IMR-90 (cell line): Measurements from ENCODE around the gene NPNT. TPM values are rescaled to one million over a fixed set of nuclear protein-coding genes. Genes with fewer than 3 reads are reported as not detected.

Source experiments
- ATAC-seq: fragments of 200-7000 bp; cut with Tn5 transposase; 2 replicates; pipeline ENCODE4 v1.9.1; 2020; ENCODE audit warnings: low read depth, mild to moderate bottlenecking, moderate library complexity
- BruUV-seq: library from RNA; stranded (reverse); fragments of 400-500 nt; replicated peaks from 2 replicates; lab custom pipeline; 2021; lab: Mats Ljungman, UMichigan
- CTCF ChIA-PET: fragments of 300-600 bp; formaldehyde crosslinking; extraction: SDS; loops from one replicate; lab custom pipeline; 2021; ENCODE audit warnings: antibody characterized with exemption; lab: Yijun Ruan, JAX
- POLR2A ChIA-PET: fragments of 300-600 bp; sonication (Branson Sonifier 250); formaldehyde crosslinking; loops from one replicate; lab custom pipeline; 2022; ENCODE audit warnings: antibody characterized with exemption; ENCODE audit not compliant: unreplicated experiment; lab: Charles Lee
- DNase-seq: peaks from one replicate; pipeline ENCODE4 v3.0.0; 2013
- H2AFZ ChIP-seq: replicated peaks from 2 replicates; pipeline ENCODE3; 2013; ENCODE audit warnings: low read length, mild to moderate bottlenecking; ENCODE audit not compliant: poor library complexity
- H2AK5ac ChIP-seq: 2 replicates; pipeline ENCODE4 v1.6.1; 2013; ENCODE audit warnings: low read depth, low read length, inconsistent platforms
- H2AK9ac ChIP-seq: replicated peaks from 2 replicates; pipeline ENCODE3; 2013; ENCODE audit warnings: mild to moderate bottlenecking, low read depth, low read length, moderate library complexity; ENCODE audit not compliant: poor library complexity
- H2BK120ac ChIP-seq: 2 replicates; pipeline ENCODE4 v1.6.1; 2013; ENCODE audit warnings: low read depth, low read length, inconsistent platforms
- H2BK15ac ChIP-seq: 3 replicates; pipeline ENCODE4 v1.6.1; 2013; ENCODE audit warnings: low read depth, low read length, inconsistent platforms
- H2BK20ac ChIP-seq: 2 replicates; pipeline ENCODE4 v1.6.1; 2013; ENCODE audit warnings: low read depth, mild to moderate bottlenecking, inconsistent platforms, low read length, moderate library complexity
- H2BK5ac ChIP-seq: 2 replicates; pipeline ENCODE4 v1.6.1; 2013; ENCODE audit warnings: mild to moderate bottlenecking, low read depth, low read length, inconsistent platforms; ENCODE audit not compliant: poor library complexity, severe bottlenecking
- H3K14ac ChIP-seq: replicated peaks from 2 replicates; pipeline ENCODE4 v1.6.1; 2013; ENCODE audit warnings: low read depth, low read length, inconsistent platforms
- H3K18ac ChIP-seq: 2 replicates; pipeline ENCODE4 v1.6.1; 2013; ENCODE audit warnings: low read depth, low read length, control low read depth
- H3K23ac ChIP-seq: 2 replicates; pipeline ENCODE4 v1.6.1; 2013; ENCODE audit warnings: low read depth, low read length, inconsistent platforms
- H3K27ac ChIP-seq: 2 replicates; pipeline ENCODE4 v1.5.1; 2013; ENCODE audit warnings: mild to moderate bottlenecking, control low read depth, low read length; ENCODE audit not compliant: insufficient read depth
- H3K27me3 ChIP-seq: 2 replicates; pipeline ENCODE4 v1.6.1; 2013; ENCODE audit warnings: low read length; ENCODE audit not compliant: control insufficient read depth, insufficient read depth
- H3K36me3 ChIP-seq: 2 replicates; pipeline ENCODE4 v1.6.1; 2013; ENCODE audit warnings: low read length, mixed read lengths; ENCODE audit not compliant: control insufficient read depth, insufficient read depth
- H3K4ac ChIP-seq: 2 replicates; pipeline ENCODE4 v1.6.1; 2013; ENCODE audit warnings: low read depth, low read length, inconsistent platforms
- H3K4me1 ChIP-seq: 2 replicates; pipeline ENCODE4 v1.6.1; 2013; ENCODE audit warnings: low read length, mixed read lengths; ENCODE audit not compliant: control insufficient read depth, insufficient read depth
- H3K4me2 ChIP-seq: 2 replicates; pipeline ENCODE4 v1.6.1; 2013; ENCODE audit warnings: low read depth, mild to moderate bottlenecking, control low read depth, low read length, moderate library complexity
- H3K4me3 ChIP-seq: 2 replicates; pipeline ENCODE4 v1.5.1; 2013; ENCODE audit warnings: low read depth, mild to moderate bottlenecking, control low read depth, low read length, moderate library complexity; ENCODE audit not compliant: insufficient read depth
- H3K56ac ChIP-seq: 2 replicates; pipeline ENCODE4 v1.6.1; 2013; ENCODE audit warnings: low read length, inconsistent platforms; ENCODE audit not compliant: insufficient read depth; ENCODE audit errors: extremely low read depth
- H3K79me1 ChIP-seq, 2 experiments: 2 replicates each; pipeline ENCODE4 v1.6.1; 2013; ENCODE audit warnings: low read length in 2 of 2, inconsistent platforms in 1 of 2, low read depth in 1 of 2
- H3K9ac ChIP-seq: 2 replicates; pipeline ENCODE4 v1.6.1; 2013; ENCODE audit warnings: low read depth, low read length, control low read depth
- H3K9me1 ChIP-seq: 2 replicates; pipeline ENCODE4 v1.6.1; 2013; ENCODE audit warnings: low read length, inconsistent platforms; ENCODE audit not compliant: insufficient read depth
- H3K9me3 ChIP-seq: 2 replicates; pipeline ENCODE4 v1.6.1; 2013; ENCODE audit warnings: low read length; ENCODE audit not compliant: control insufficient read depth, insufficient read depth
- H4K20me1 ChIP-seq: 2 replicates; pipeline ENCODE4 v1.6.1; 2013; ENCODE audit warnings: low read length, inconsistent platforms; ENCODE audit not compliant: insufficient read depth
- H4K5ac ChIP-seq: 2 replicates; pipeline ENCODE4 v1.6.1; 2013; ENCODE audit warnings: mild to moderate bottlenecking, low read depth, low read length, control low read depth
- H4K8ac ChIP-seq, 2 experiments: 2 replicates each; pipeline ENCODE4 v1.6.1; 2013; ENCODE audit warnings: low read depth in 2 of 2, low read length in 2 of 2, control low read depth in 1 of 2, inconsistent platforms in 1 of 2
- H4K91ac ChIP-seq: 2 replicates; pipeline ENCODE4 v1.6.1; 2013; ENCODE audit warnings: low read depth, low read length, inconsistent platforms; ENCODE audit not compliant: insufficient read depth
- BHLHE40 ChIP-seq: fragments of 150-350 bp; IDR thresholded peaks from 2 replicates; pipeline ENCODE4 v1.6.1; 2016; ENCODE audit warnings: mild to moderate bottlenecking, low read depth, low read length
- CEBPB ChIP-seq: IDR thresholded peaks from 2 replicates; pipeline ENCODE4 v1.6.1; 2012; ENCODE audit warnings: low read depth, low read length, improper control_type of control experiment
- CHD1 ChIP-seq: IDR thresholded peaks from 2 replicates; pipeline ENCODE4 v1.6.1; 2012; ENCODE audit warnings: low read depth, low read length, improper control_type of control experiment
- FOS ChIP-seq: fragments of 150-350 bp; IDR thresholded peaks from 2 replicates; pipeline ENCODE4 v1.6.1; 2016; ENCODE audit warnings: low read depth, low read length
- MAFK ChIP-seq: IDR thresholded peaks from 2 replicates; pipeline ENCODE4 v1.6.1; 2012; ENCODE audit warnings: low read depth, low read length, improper control_type of control experiment
- MXI1 ChIP-seq: IDR thresholded peaks from 2 replicates; pipeline ENCODE4 v1.6.1; 2012; ENCODE audit warnings: low read depth, mild to moderate bottlenecking, low read length, moderate library complexity, borderline replicate concordance
- NFE2L2 ChIP-seq: fragments of 150-350 bp; IDR thresholded peaks from 2 replicates; pipeline ENCODE4 v1.6.1; 2016; ENCODE audit warnings: low read depth, mild to moderate bottlenecking, low read length
- POLR2A ChIP-seq: IDR thresholded peaks from 2 replicates; pipeline ENCODE4 v1.6.1; 2012; ENCODE audit warnings: mild to moderate bottlenecking, low read depth, low read length
- RFX5 ChIP-seq: IDR thresholded peaks from 2 replicates; pipeline ENCODE4 v1.8.0; 2012; ENCODE audit warnings: low read depth, mild to moderate bottlenecking, low read length, moderate library complexity
- SMC3 ChIP-seq: fragments of 150-350 bp; IDR thresholded peaks from 2 replicates; pipeline ENCODE4 v1.6.1; 2016; ENCODE audit warnings: low read depth, mild to moderate bottlenecking, antibody characterized with exemption, low read length, moderate library complexity
- USF2 ChIP-seq: fragments of 150-350 bp; IDR thresholded peaks from 2 replicates; pipeline ENCODE4 v1.6.1; 2017; ENCODE audit warnings: mild to moderate bottlenecking, antibody characterized with exemption, low read length, low read depth
- WGBS, 2 experiments: methylation state at CpG; one replicate each; pipeline versions ENCODE4 v1.1.5 to v1.1.7; 2013; ENCODE audit warnings: missing lambda C conversion rate in 2 of 2; ENCODE audit not compliant: insufficient read length in 1 of 2; ENCODE audit errors: extremely low coverage in 2 of 2; 5-methylcytosine and 5-hydroxymethylcytosine counted together
- dilution Hi-C: fragments of 300-500 bp; cut with HindIII; formaldehyde crosslinking; loops from one replicate; pipeline ENCODE4 v1.14.3; 2018; ENCODE audit warnings: low sequenced_read_pairs; ENCODE audit not compliant: unreplicated experiment
- in situ Hi-C: fragments of 300-500 bp; cut with MboI; formaldehyde crosslinking; loops from 3 replicates; pipeline ENCODE4 v1.14.3; 2019; ENCODE audit warnings: low sequenced_read_pairs, inconsistent platforms, mixed read lengths
- intact Hi-C: fragments of 100-400 bp; cut with micrococcal nuclease; formaldehyde crosslinking; loops from 2 replicates; pipeline ENCODE4 v1.10.0; 2022
- polyA plus RNA-seq, 3 experiments: library from polyadenylated mRNA; depleted of rRNA; stranded (reverse); fragments of >200 nt; gene quantifications; 2 replicates each; pipeline ENCODE4 v1.2.3, GENCODE V29; 2012; ENCODE audit warnings: low replicate concordance in 1 of 3
- total RNA-seq: library from RNA; depleted of rRNA; stranded (reverse); fragments of >200 nt; gene quantifications from 2 replicates; pipeline ENCODE4 v1.2.3, GENCODE V29; 2012

NPNT gene
- total and polyA plus RNA-seq, 2 of the 4 experiments (the other 2 are of a cell fraction): not detected

DNA sequence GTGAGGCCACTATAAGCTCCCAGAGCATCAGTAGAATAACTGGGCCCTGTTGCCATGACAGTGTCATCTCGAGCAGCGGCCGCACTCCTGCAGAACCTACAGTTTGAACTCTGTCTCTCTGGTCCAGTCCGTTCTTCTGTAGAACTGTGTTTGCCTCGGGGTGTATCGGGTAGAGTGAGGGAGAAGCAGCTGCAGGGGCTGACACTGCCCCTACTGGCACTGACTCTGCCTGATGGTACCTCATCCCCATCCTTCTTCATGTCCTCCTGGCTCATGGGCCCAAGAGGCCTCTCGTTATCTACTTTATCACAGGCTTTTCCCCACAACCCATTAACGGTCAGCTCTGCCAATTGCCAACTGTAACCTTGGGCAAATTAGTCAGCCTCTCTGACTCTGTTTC, 96.5 kb downstream of the NPNT start:
- TF ChIP-seq MXI1 (no peak), NFE2L2 (no peak), USF2 (no peak), FOS (no peak), SMC3 (no peak), BHLHE40 (no peak), CHD1 (no peak), MAFK (no peak), POLR2A (no peak), CEBPB (no peak), RFX5 (no peak)
- H2BK5ac ChIP-seq: no peak overlapping the region
- POLR2A ChIA-PET: no interaction called here
- H4K8ac ChIP-seq: no peak overlapping the region
- no peak overlapping the region for H2BK120ac ChIP-seq
- dilution Hi-C loops (no loop called here), in situ Hi-C loops (no loop called here), intact Hi-C loops (no loop called here)
- H3K18ac ChIP-seq: no peak overlapping the region
- no peak overlapping the region for H2BK20ac ChIP-seq
- H3K56ac ChIP-seq: no peak overlapping the region
- no peak overlapping the region for H2BK15ac ChIP-seq
- H3K27me3 ChIP-seq: peaks cover under 1% of the 10 kb centered on the region; the same call in 1 of the 2 replicates
- H3K9me1 ChIP-seq: no peaks in the 10 kb centered on the region
- no peak overlapping the region for H2AK5ac ChIP-seq
- peaks cover 1% of the 10 kb centered on the region; the same call in 1 of the 2 replicates for H3K9me3 ChIP-seq
- WGBS, 2 experiments: 76% methylated on average over 3 of the region's 8 CpGs; no CpG with 5 or more reads in 1 of the 2 experiments
- no peak overlapping the region for H3K9ac ChIP-seq
- no peak overlapping the region for H3K14ac ChIP-seq
- no peaks in the 10 kb centered on the region for H4K20me1 ChIP-seq
- no peaks in the 10 kb centered on the region for H3K79me1 ChIP-seq
- CTCF ChIA-PET: interaction anchor here (0.5 to 0.6 kb wide), 3 partner anchors 72 to 1451 kb away, joined by 4 to 8 read pairs (median 4); no protein-coding TSS in a partner anchor
- ATAC-seq: no peak
- no peak overlapping the region for H3K4ac ChIP-seq
- H2AFZ ChIP-seq: no peak overlapping the region
- no peak overlapping the region for H4K91ac ChIP-seq
- H3K4me3 ChIP-seq: no peak overlapping the region
- H4K5ac ChIP-seq: no peak overlapping the region
- H3K23ac ChIP-seq: no peak overlapping the region
- no peak overlapping the region for H3K27ac ChIP-seq
- no peak for DNase-seq
- H3K36me3 ChIP-seq: no peaks in the 10 kb centered on the region
- BruUV-seq: no TSS peak
- no peak overlapping the region for H2AK9ac ChIP-seq
- no peaks in the 10 kb centered on the region for H3K4me1 ChIP-seq
- no peak overlapping the region for H3K4me2 ChIP-seq
